KMS-11 (cell line): Measurements from ENCODE around the gene EFCAB10.
"Not testable (repeated sequence)": the region's sequence is repeated elsewhere in the genome, so short reads cannot be mapped to it uniquely, and the experiment has no call there.

ENCODE experiments used
- H2AFZ ChIP-seq: fragments of 200-600 bp; sonication (generic); 2 replicates; pipeline ENCODE4 v1.6.1; 2016; ENCODE audit warnings: antibody characterized with exemption, mixed run types, low read depth
- H3K27ac ChIP-seq: fragments of 200-600 bp; sonication (generic); 2 replicates; pipeline ENCODE4 v1.6.1; 2016; ENCODE audit warnings: mild to moderate bottlenecking, mixed run types
- H3K27me3 ChIP-seq: fragments of 200-600 bp; sonication (generic); 2 replicates; pipeline ENCODE4 v1.6.1; 2017; ENCODE audit warnings: mild to moderate bottlenecking, low read depth, mixed run types, moderate library complexity; ENCODE audit not compliant: insufficient read depth
- H3K36me3 ChIP-seq: fragments of 200-600 bp; sonication (generic); 2 replicates; pipeline ENCODE4 v1.6.1; 2017; ENCODE audit warnings: mild to moderate bottlenecking, mixed run types; ENCODE audit not compliant: insufficient read depth
- H3K4me1 ChIP-seq: fragments of 200-600 bp; sonication (generic); 2 replicates; pipeline ENCODE4 v1.6.1; 2016; ENCODE audit warnings: mild to moderate bottlenecking, low read depth, mixed run types; ENCODE audit not compliant: poor library complexity, severe bottlenecking
- H3K4me2 ChIP-seq: fragments of 200-600 bp; sonication (generic); 2 replicates; pipeline ENCODE4 v1.7.0; 2016; ENCODE audit warnings: mild to moderate bottlenecking, mixed run types
- H3K4me3 ChIP-seq: fragments of 200-600 bp; sonication (generic); IDR thresholded peaks from 2 replicates; pipeline ENCODE4 v1.6.1; 2017; ENCODE audit warnings: low read depth, low read length, mixed read lengths; ENCODE audit not compliant: insufficient read depth
- H3K79me2 ChIP-seq: fragments of 200-600 bp; sonication (generic); 2 replicates; pipeline ENCODE4 v1.6.1; 2016; ENCODE audit warnings: low read depth, mixed run types; ENCODE audit not compliant: insufficient read depth
- H3K9ac ChIP-seq: fragments of 200-600 bp; sonication (generic); 2 replicates; pipeline ENCODE4 v1.6.1; 2016; ENCODE audit warnings: mild to moderate bottlenecking, mixed run types
- H4K20me1 ChIP-seq: fragments of 200-600 bp; sonication (generic); 2 replicates; pipeline ENCODE4 v1.6.1; 2016; ENCODE audit warnings: mild to moderate bottlenecking, mixed run types; ENCODE audit not compliant: insufficient read depth
- CTCF ChIP-seq: fragments of 200-600 bp; sonication (generic); conservative IDR thresholded peaks from 2 replicates; pipeline ENCODE4 v1.6.1; 2017; ENCODE audit warnings: low read depth, mild to moderate bottlenecking, antibody characterized with exemption, low read length, moderate library complexity, mixed read lengths

Gene EFCAB10

GRCh38 chr7:105600720-105601550 is 19.6 kb upstream of the EFCAB10 start:
- Histone ChIP-seq H4K20me1 (no peaks in the 10 kb centered on the region), H3K4me1 (no peaks in the 10 kb centered on the region), H3K4me3 (no peak overlapping the region), H3K79me2 (no peaks in the 10 kb centered on the region), H3K36me3 (no peaks in the 10 kb centered on the region), H3K4me2 (no peak overlapping the region), H3K27ac (no peak overlapping the region), H3K9ac (no peak overlapping the region), H3K27me3 (no peaks in the 10 kb centered on the region), H2AFZ (no peak overlapping the region)
- TF ChIP-seq CTCF = no peak

- Histone ChIP-seq H4K20me1 (no peaks in the 10 kb centered on the region), H3K36me3 (no peaks in the 10 kb centered on the region), H3K27me3 (no peaks in the 10 kb centered on the region), H3K79me2 (no peaks in the 10 kb centered on the region), H2AFZ (no peak overlapping the region), H3K9ac (no peak overlapping the region), H3K27ac (no peak overlapping the region), H3K4me2 (no peak overlapping the region), H3K4me1 (peaks cover 8% of the 10 kb centered on the region), H3K4me3 (no peak overlapping the region)
- TF ChIP-seq CTCF = no peak
Observed at GRCh38 chr7:105599551-105599950, 18.3 kb upstream of the EFCAB10 start.

- not testable (repeated sequence) for H3K9ac ChIP-seq, H3K79me2 ChIP-seq, H4K20me1 ChIP-seq, H3K36me3 ChIP-seq, H3K4me3 ChIP-seq, H3K27me3 ChIP-seq, H3K27ac ChIP-seq, H2AFZ ChIP-seq, H3K4me2 ChIP-seq
- H3K4me1 ChIP-seq = peaks cover 13% of the 10 kb centered on the region
Observed at GRCh38 chr7:105599080-105599479, 17.8 kb upstream of the EFCAB10 start.

- no peaks in the 10 kb centered on the region for H3K36me3 ChIP-seq
- H3K27ac ChIP-seq = no peak overlapping the region
- H3K79me2 ChIP-seq = no peaks in the 10 kb centered on the region
- no peaks in the 10 kb centered on the region for H4K20me1 ChIP-seq
- no peak for TF ChIP-seq CTCF
- no peak overlapping the region for H3K4me2 ChIP-seq
- H2AFZ ChIP-seq = no peak overlapping the region
- H3K4me3 ChIP-seq = no peak overlapping the region
- no peaks in the 10 kb centered on the region for H3K27me3 ChIP-seq
- no peak overlapping the region for H3K9ac ChIP-seq
- H3K4me1 ChIP-seq = peaks cover 32% of the 10 kb centered on the region
Observed at GRCh38 chr7:105596866-105597265, 15.6 kb upstream of the EFCAB10 start.

- peaks cover 60% of the 10 kb centered on the region for H3K4me1 ChIP-seq
- peak overlapping the region; percentile 50 for H2AFZ ChIP-seq
- peak overlapping the region; percentile 61 for H3K4me2 ChIP-seq
- no peaks in the 10 kb centered on the region for H3K79me2 ChIP-seq
- peak; percentile 69 for TF ChIP-seq CTCF
- no peaks in the 10 kb centered on the region for H4K20me1 ChIP-seq
- no peaks in the 10 kb centered on the region for H3K36me3 ChIP-seq
- H3K9ac ChIP-seq = peak overlapping the region; percentile 31; the same call in 1 of the 2 replicates
- no peak overlapping the region for H3K4me3 ChIP-seq
- peak overlapping the region; percentile 68 for H3K27ac ChIP-seq
- H3K27me3 ChIP-seq = no peaks in the 10 kb centered on the region
Observed at GRCh38 chr7:105594034-105594433, 12.7 kb upstream of the EFCAB10 start.
